Activated CD4-positive, alpha-beta T cell treated with anti-CD3 and anti-CD28 coated beads for 36 hours (primary cell): Measurements from ENCODE around the gene NISCH. TPM values are rescaled to one million over a fixed set of nuclear protein-coding genes. Genes with fewer than 3 reads are reported as not detected.

Experiments used
- ATAC-seq: fragments of 200-7000 bp; cut with Tn5 transposase; one replicate; pipeline ENCODE4 v1.10.0; 2021; ENCODE audit warnings: mild to moderate bottlenecking, moderate library complexity
- CTCF ChIA-PET: fragments of 350-600 bp; sonication (Branson Sonifier 250); formaldehyde crosslinking; loops from one replicate; lab custom pipeline; 2021; ENCODE audit warnings: antibody characterized with exemption; lab: Charles Lee
- POLR2A ChIA-PET: fragments of 350-600 bp; sonication (Branson Sonifier 250); formaldehyde crosslinking; loops from one replicate; lab custom pipeline; 2021; ENCODE audit warnings: antibody characterized with exemption, inconsistent platforms; lab: Charles Lee
- DNase-seq: peaks from one replicate; pipeline ENCODE4 v3.0.0-alpha.2; 2020
- H3K27ac Mint-ChIP-seq: one replicate; pipeline ENCODE4 v1.8.0; 2021; ENCODE audit warnings: mixed read lengths
- H3K27me3 Mint-ChIP-seq: one replicate; pipeline ENCODE4 v1.8.0; 2021; ENCODE audit warnings: mixed read lengths
- H3K36me3 Mint-ChIP-seq: one replicate; pipeline ENCODE4 v1.8.0; 2021; ENCODE audit warnings: low read depth, mixed read lengths
- H3K4me1 Mint-ChIP-seq: one replicate; pipeline ENCODE4 v1.8.0; 2021; ENCODE audit warnings: mixed read lengths
- H3K4me3 Mint-ChIP-seq: one replicate; pipeline ENCODE4 v1.8.0; 2021; ENCODE audit warnings: mild to moderate bottlenecking, moderate library complexity, mixed read lengths
- H3K9me3 Mint-ChIP-seq: one replicate; pipeline ENCODE4 v1.8.0; 2021; ENCODE audit warnings: low read depth, mixed read lengths
- intact Hi-C, 2 experiments: fragments of 100-400 bp; cut with DNase I in 1 of 2; cut with micrococcal nuclease in 1 of 2; formaldehyde crosslinking; loops; one replicate each; pipeline versions ENCODE4 v1.14.2 to v1.15.1; 2022 to 2024; cut with DNase I, micrococcal nuclease
- total RNA-seq, 2 experiments: library from RNA; stranded (reverse); gene quantifications; one replicate each; pipeline ENCODE4 v1.2.3, GENCODE V29; 2021

Gene NISCH
- 10 to 100 TPM; 61.4 to 68.9 TPM for total RNA-seq

GRCh38 chr3:52455283-52456168 lies at the start of gene NISCH:
Gene NISCH (plus strand): TSS chr3:52455604. CDS start chr3:52455642, 38 bp downstream.
- POLR2A ChIA-PET = no interaction called here
- Mint-ChIP-seq H3K36me3 (peaks cover 16% of the 10 kb centered on the region), H3K27me3 (no peaks in the 10 kb centered on the region), H3K27ac (peak within 1 kb of the TSS; percentile 95), H3K9me3 (no peaks in the 10 kb centered on the region), H3K4me1 (peaks cover 36% of the 10 kb centered on the region), H3K4me3 (peak within 1 kb of the TSS; percentile 96)
- DNase-seq (peak; percentile 98), ATAC-seq (peak; percentile 88)
- CTCF ChIA-PET = interaction anchor here (0.6 kb wide), 1 partner anchor 15 kb away, joined by 3 read pairs; no protein-coding TSS in a partner anchor
- intact Hi-C loops = loop anchor here (1.0 to 5.0 kb wide), 8 partner anchors 81 to 513 kb away; partner anchors contain the start of genes UQCC5 (in 2 of the 2), GLYCTK (in 1 of the 2), PARP3 (in 1 of the 2) and PBRM1 (in 1 of the 2)

GRCh38 chr3:52406231-52406661 lies 49.2 kb upstream of the NISCH start:
- CTCF ChIA-PET = interaction anchor here (1.0 to 1.1 kb wide), 2 partner anchors 23 to 197 kb away, joined by 3 to 5 read pairs; no protein-coding TSS in a partner anchor
- H3K27ac Mint-ChIP-seq = no peak overlapping the region
- POLR2A ChIA-PET = no interaction called here
- no peak for DNase-seq
- no peak for ATAC-seq
- H3K36me3 Mint-ChIP-seq = peaks cover 36% of the 10 kb centered on the region
- no peaks in the 10 kb centered on the region for H3K9me3 Mint-ChIP-seq
- H3K4me1 Mint-ChIP-seq = peaks cover 21% of the 10 kb centered on the region
- H3K4me3 Mint-ChIP-seq = no peak overlapping the region
- H3K27me3 Mint-ChIP-seq = no peaks in the 10 kb centered on the region
- intact Hi-C loops = no loop called here

- POLR2A ChIA-PET = interaction anchor here (0.6 kb wide), 1 partner anchor 940 kb away, joined by 3 read pairs; no protein-coding TSS in a partner anchor
These were observed 48.5 kb upstream of the NISCH start for GRCh38 chr3:52406791-52407510.

GRCh38 chr3:52407779-52408178 lies 47.6 kb upstream of the NISCH start:
- Mint-ChIP-seq H3K4me1 (peaks cover 33% of the 10 kb centered on the region), H3K27ac (no peak overlapping the region), H3K36me3 (peaks cover 31% of the 10 kb centered on the region), H3K4me3 (peak overlapping the region; percentile 94), H3K27me3 (no peaks in the 10 kb centered on the region), H3K9me3 (no peaks in the 10 kb centered on the region)
- ChIA-PET CTCF (no interaction called here), POLR2A (interaction anchor here (0.6 kb wide), 1 partner anchor 68 kb away, joined by 8 read pairs; no protein-coding TSS in a partner anchor)
- no peak for DNase-seq
- intact Hi-C loops = no loop called here
- no peak for ATAC-seq

More at GRCh38 chr3:52406791-52407510, 48.5 kb upstream of the NISCH start:
- H3K4me1 Mint-ChIP-seq = peaks cover 27% of the 10 kb centered on the region
- CTCF ChIA-PET = interaction anchor here (1.1 kb wide), 1 partner anchor 198 kb away, joined by 3 read pairs; no protein-coding TSS in a partner anchor
- H3K9me3 Mint-ChIP-seq = no peaks in the 10 kb centered on the region
- no peak overlapping the region for H3K4me3 Mint-ChIP-seq
- H3K27ac Mint-ChIP-seq = peak overlapping the region; percentile 2
- ATAC-seq (no peak), DNase-seq (no peak)
- H3K36me3 Mint-ChIP-seq = peaks cover 34% of the 10 kb centered on the region
- intact Hi-C loops = no loop called here
- H3K27me3 Mint-ChIP-seq = no peaks in the 10 kb centered on the region

GRCh38 chr3:52408466-52408865 lies 46.9 kb upstream of the NISCH start:
- ChIA-PET POLR2A (no interaction called here), CTCF (no interaction called here)
- DNase-seq (no peak), ATAC-seq (no peak)
- Mint-ChIP-seq H3K27ac (peak overlapping the region; percentile 82), H3K4me1 (peaks cover 33% of the 10 kb centered on the region), H3K4me3 (peak overlapping the region; percentile 94), H3K9me3 (no peaks in the 10 kb centered on the region), H3K36me3 (peaks cover 27% of the 10 kb centered on the region), H3K27me3 (no peaks in the 10 kb centered on the region)
- intact Hi-C loops = no loop called here

GRCh38 chr3:52415800-52416199 lies 39.6 kb upstream of the NISCH start:
- H3K36me3 Mint-ChIP-seq = peaks cover 11% of the 10 kb centered on the region
- no peak for ATAC-seq
- no peaks in the 10 kb centered on the region for H3K27me3 Mint-ChIP-seq
- intact Hi-C loops = no loop called here
- CTCF ChIA-PET = interaction anchor here (1.0 to 1.4 kb wide), 2 partner anchors 12 to 43 kb away, joined by 4 to 5 read pairs; no protein-coding TSS in a partner anchor
- no peaks in the 10 kb centered on the region for H3K9me3 Mint-ChIP-seq
- H3K27ac Mint-ChIP-seq = no peak overlapping the region
- peaks cover 16% of the 10 kb centered on the region for H3K4me1 Mint-ChIP-seq
- no peak for DNase-seq
- no peak overlapping the region for H3K4me3 Mint-ChIP-seq
- POLR2A ChIA-PET = interaction anchor here (0.6 kb wide), 1 partner anchor 20 kb away, joined by 8 read pairs; no protein-coding TSS in a partner anchor

- H3K4me1 Mint-ChIP-seq = no peaks in the 10 kb centered on the region
- POLR2A ChIA-PET = interaction anchor here (0.6 kb wide), 1 partner anchor 322 kb away, joined by 5 read pairs; no protein-coding TSS in a partner anchor
- no peak overlapping the region for H3K4me3 Mint-ChIP-seq
- intact Hi-C loops = no loop called here
- no peaks in the 10 kb centered on the region for H3K27me3 Mint-ChIP-seq
- ATAC-seq = no peak
- H3K36me3 Mint-ChIP-seq = peaks cover 5% of the 10 kb centered on the region
- CTCF ChIA-PET = interaction anchor here (0.7 kb wide), 1 partner anchor 19 kb away, joined by 3 read pairs; no protein-coding TSS in a partner anchor
- no peaks in the 10 kb centered on the region for H3K9me3 Mint-ChIP-seq
- no peak overlapping the region for H3K27ac Mint-ChIP-seq
- no peak for DNase-seq
These were observed 35.0 kb upstream of the NISCH start for GRCh38 chr3:52420388-52420787.

- H3K4me3 Mint-ChIP-seq = no peak overlapping the region
- no peaks in the 10 kb centered on the region for H3K9me3 Mint-ChIP-seq
- CTCF ChIA-PET = interaction anchor here (0.6 to 1.0 kb wide), 4 partner anchors 9 to 785 kb away, joined by 3 to 4 read pairs (median 4); no protein-coding TSS in a partner anchor
- intact Hi-C loops = no loop called here
- no peaks in the 10 kb centered on the region for H3K27me3 Mint-ChIP-seq
- peaks cover 2% of the 10 kb centered on the region for H3K36me3 Mint-ChIP-seq
- ATAC-seq = no peak
- H3K4me1 Mint-ChIP-seq = no peaks in the 10 kb centered on the region
- POLR2A ChIA-PET = no interaction called here
- no peak overlapping the region for H3K27ac Mint-ChIP-seq
- no peak for DNase-seq
These were observed 32.7 kb upstream of the NISCH start for GRCh38 chr3:52422669-52423068.

- peaks cover 2% of the 10 kb centered on the region for H3K36me3 Mint-ChIP-seq
- no peaks in the 10 kb centered on the region for H3K27me3 Mint-ChIP-seq
- no peak overlapping the region for H3K27ac Mint-ChIP-seq
- intact Hi-C loops = no loop called here
- ChIA-PET POLR2A (no interaction called here), CTCF (interaction anchor here (0.6 to 0.8 kb wide), 4 partner anchors 23 to 786 kb away, joined by 3 to 4 read pairs (median 3); no protein-coding TSS in a partner anchor)
- H3K4me1 Mint-ChIP-seq = no peaks in the 10 kb centered on the region
- DNase-seq (no peak), ATAC-seq (no peak)
- no peak overlapping the region for H3K4me3 Mint-ChIP-seq
- no peaks in the 10 kb centered on the region for H3K9me3 Mint-ChIP-seq
These were observed 32.2 kb upstream of the NISCH start for GRCh38 chr3:52423173-52423572.

- Mint-ChIP-seq H3K27me3 (no peaks in the 10 kb centered on the region), H3K36me3 (no peaks in the 10 kb centered on the region), H3K27ac (no peak overlapping the region), H3K9me3 (no peaks in the 10 kb centered on the region), H3K4me3 (no peak overlapping the region), H3K4me1 (no peaks in the 10 kb centered on the region)
- ChIA-PET POLR2A (no interaction called here), CTCF (interaction anchor here (0.7 to 8.8 kb wide), 8 partner anchors 13 to 209 kb away, joined by 3 to 97 read pairs (median 4); partner anchors contain the start of gene SEMA3G)
- DNase-seq (peak; percentile 61), ATAC-seq (peak; percentile 90)
- intact Hi-C loops = loop anchor here (1.0 kb wide), 1 partner anchor 19 kb away; no protein-coding TSS in a partner anchor
These were observed 27.0 kb upstream of the NISCH start for GRCh38 chr3:52428151-52429005.
